ENCODE data around the gene PHKG2.

PHKG2 gene, protein sequence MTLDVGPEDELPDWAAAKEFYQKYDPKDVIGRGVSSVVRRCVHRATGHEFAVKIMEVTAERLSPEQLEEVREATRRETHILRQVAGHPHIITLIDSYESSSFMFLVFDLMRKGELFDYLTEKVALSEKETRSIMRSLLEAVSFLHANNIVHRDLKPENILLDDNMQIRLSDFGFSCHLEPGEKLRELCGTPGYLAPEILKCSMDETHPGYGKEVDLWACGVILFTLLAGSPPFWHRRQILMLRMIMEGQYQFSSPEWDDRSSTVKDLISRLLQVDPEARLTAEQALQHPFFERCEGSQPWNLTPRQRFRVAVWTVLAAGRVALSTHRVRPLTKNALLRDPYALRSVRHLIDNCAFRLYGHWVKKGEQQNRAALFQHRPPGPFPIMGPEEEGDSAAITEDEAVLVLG

DNA sequence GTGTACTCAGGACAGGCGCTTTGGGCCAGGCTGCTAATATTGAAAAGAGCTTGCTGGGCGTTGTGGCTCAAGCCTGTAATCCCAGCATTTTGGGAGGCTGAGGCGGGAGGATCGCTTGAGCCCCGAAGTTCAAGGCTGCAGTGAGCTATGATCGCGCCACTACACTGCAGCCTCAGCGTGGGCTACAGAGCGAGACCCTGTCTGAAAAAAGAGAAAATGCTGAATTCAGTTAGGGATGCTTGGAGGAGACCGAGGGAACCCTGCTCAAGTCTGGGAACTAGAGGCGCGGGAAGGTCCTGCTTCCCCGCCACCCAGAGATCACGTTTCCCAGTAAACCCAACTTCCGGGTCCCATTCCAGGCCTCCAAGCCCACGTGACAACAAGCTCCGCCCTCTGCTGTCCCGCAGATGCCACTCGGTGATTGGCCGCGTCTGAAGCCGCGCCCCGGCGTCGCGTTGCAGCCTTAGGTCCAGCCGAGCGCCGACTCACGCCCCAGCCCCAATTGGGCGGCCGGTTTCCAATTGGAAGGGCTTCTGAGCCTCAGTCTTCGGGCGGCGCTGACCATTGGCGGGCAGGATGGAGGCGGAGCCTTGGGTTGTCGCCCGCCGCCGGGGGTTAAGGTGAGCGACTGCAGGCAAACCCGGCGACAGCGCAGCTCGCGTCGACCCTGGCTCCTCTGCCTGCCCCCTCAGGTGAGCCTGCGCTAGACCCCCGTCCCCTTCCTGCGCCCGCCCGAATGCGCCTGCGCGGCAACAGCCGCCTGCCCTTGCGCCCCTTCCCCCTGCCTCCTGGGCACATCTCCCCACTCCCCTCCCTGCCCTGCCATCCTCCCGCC lies at the start of gene PHKG2:
Gene PHKG2, plus strand, starts transcription at position 627 of the 835 bp plus-strand sequence. CDS start 396 bp downstream, outside the sequence.
- Histone ChIP-seq H3K9ac (no peak within 1 kb of the TSS; the same call in 1 of the 2 replicates), H3K4me3 (IDR thresholded peaks at IDR 0.05; ENCODE audit: insufficient read depth, low read depth, low read length) (no peak within 1 kb of the TSS), H3K4me1 (ENCODE audit: low read depth, poor library complexity, severe bottlenecking) (peaks cover 14% of the 10 kb centered on the region), H3K27ac (peak within 1 kb of the TSS; percentile 48), H3K36me3 (ENCODE audit: insufficient read depth) (no peaks in the 10 kb centered on the region), H3K79me2 (ENCODE audit: insufficient read depth, low read depth) (peaks cover 15% of the 10 kb centered on the region; the same call in 1 of the 2 replicates), H3K4me2 (peak within 1 kb of the TSS; percentile 53), H4K20me1 (ENCODE audit: insufficient read depth) (no peaks in the 10 kb centered on the region), H2AFZ (ENCODE audit: low read depth) (peak within 1 kb of the TSS; percentile 82), H3K27me3 (ENCODE audit: insufficient read depth, low read depth) (no peaks in the 10 kb centered on the region)
- TF ChIP-seq, protein P1, sequence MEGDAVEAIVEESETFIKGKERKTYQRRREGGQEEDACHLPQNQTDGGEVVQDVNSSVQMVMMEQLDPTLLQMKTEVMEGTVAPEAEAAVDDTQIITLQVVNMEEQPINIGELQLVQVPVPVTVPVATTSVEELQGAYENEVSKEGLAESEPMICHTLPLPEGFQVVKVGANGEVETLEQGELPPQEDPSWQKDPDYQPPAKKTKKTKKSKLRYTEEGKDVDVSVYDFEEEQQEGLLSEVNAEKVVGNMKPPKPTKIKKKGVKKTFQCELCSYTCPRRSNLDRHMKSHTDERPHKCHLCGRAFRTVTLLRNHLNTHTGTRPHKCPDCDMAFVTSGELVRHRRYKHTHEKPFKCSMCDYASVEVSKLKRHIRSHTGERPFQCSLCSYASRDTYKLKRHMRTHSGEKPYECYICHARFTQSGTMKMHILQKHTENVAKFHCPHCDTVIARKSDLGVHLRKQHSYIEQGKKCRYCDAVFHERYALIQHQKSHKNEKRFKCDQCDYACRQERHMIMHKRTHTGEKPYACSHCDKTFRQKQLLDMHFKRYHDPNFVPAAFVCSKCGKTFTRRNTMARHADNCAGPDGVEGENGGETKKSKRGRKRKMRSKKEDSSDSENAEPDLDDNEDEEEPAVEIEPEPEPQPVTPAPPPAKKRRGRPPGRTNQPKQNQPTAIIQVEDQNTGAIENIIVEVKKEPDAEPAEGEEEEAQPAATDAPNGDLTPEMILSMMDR (conservative IDR thresholded peaks at IDR 0.05; ENCODE audit: low read depth, low read length): no peak

DNA sequence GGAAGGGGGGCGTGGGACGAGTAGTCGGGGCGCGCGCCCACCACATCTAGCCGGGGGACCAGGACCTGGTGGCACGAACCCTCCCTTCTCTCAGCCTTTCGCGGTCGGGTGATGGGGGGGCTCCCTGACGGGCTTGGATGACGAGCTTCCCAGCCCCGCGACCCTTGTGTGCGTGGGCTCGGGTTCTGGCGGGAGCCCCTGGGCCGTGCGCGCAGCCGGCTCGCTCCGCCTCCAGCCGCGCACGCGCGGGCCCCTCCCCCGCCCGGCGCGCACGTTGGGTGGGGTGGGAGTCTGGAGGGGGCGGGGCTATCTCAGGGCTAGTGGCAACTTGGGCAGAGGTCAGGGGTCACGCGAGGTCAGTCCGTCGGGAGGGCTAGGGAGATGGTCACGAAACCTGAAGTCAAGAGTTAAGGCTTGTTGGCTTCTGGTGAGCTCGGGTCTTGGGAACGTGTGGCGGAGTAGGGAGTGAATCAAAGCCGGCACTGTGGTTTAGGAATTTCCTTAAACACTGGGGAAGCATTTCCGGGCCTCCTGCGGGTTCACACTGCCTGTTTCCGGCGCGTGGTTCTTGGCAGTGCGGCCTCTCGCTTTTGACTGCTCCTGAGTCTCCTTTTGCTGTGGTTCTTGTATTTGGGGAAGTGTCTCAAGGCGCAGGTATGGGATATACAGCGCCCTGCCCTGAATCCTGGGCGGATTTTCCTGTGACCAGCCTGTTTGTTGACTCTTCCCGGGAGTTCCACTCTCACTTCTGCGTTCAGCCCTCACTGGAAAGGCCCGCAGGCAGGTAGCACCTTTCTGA lies 49.2 kb upstream of the PHKG2 start, which contains the start of gene SRCAP:
Gene SRCAP, plus strand, starts transcription at position 356 of the 799 bp plus-strand sequence. CDS start 1,654 bp downstream, outside the sequence.
- H3K4me2 ChIP-seq: peak within 1 kb of the TSS; percentile 83
- H3K36me3 ChIP-seq (ENCODE audit: insufficient read depth): peaks cover 23% of the 10 kb centered on the region; the same call in 1 of the 2 replicates
- no peak within 1 kb of the TSS for H3K4me3 ChIP-seq (IDR thresholded peaks at IDR 0.05; ENCODE audit: insufficient read depth, low read depth, low read length)
- H3K9ac ChIP-seq: peak within 1 kb of the TSS; percentile 99
- TF ChIP-seq, protein P1 (conservative IDR thresholded peaks at IDR 0.05; ENCODE audit: low read depth, low read length): no peak
- H3K4me1 ChIP-seq (ENCODE audit: low read depth, poor library complexity, severe bottlenecking): peaks cover 15% of the 10 kb centered on the region
- peak within 1 kb of the TSS; percentile 78 for H2AFZ ChIP-seq (ENCODE audit: low read depth)
- H3K79me2 ChIP-seq (ENCODE audit: insufficient read depth, low read depth): peaks cover 40% of the 10 kb centered on the region
- peak within 1 kb of the TSS; percentile 96 for H3K27ac ChIP-seq
- no peaks in the 10 kb centered on the region for H4K20me1 ChIP-seq (ENCODE audit: insufficient read depth)
- no peaks in the 10 kb centered on the region for H3K27me3 ChIP-seq (ENCODE audit: insufficient read depth, low read depth)

DNA sequence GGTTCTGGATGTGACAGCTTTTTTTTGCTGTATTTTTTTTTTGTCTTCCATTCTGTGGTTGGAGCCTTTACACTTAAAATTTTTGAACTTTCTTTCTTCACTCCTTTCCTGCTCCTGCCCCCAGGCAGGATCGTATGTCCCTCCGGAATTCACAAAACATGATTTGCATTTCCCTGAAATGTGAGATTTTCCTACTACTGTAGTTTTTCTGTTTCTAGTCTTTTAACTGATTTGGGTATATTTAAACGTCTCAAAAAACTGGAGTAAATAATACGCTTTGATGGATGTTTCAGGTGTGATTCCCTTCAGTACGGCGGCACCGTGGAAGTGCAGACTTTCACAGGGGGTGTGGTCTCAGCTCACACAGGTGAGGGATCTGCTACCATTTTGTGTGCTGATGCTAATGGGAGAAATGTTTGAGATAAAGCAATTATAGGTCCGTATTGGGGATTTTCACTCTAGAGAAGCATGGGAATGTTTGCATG lies 48.6 kb upstream of the PHKG2 start:
- peaks cover 40% of the 10 kb centered on the region for H3K79me2 ChIP-seq (ENCODE audit: insufficient read depth, low read depth)
- peak overlapping the region; percentile 99; the same call in 1 of the 2 replicates for H3K9ac ChIP-seq
- TF ChIP-seq, protein P1 (conservative IDR thresholded peaks at IDR 0.05; ENCODE audit: low read depth, low read length): no peak
- H4K20me1 ChIP-seq (ENCODE audit: insufficient read depth): no peaks in the 10 kb centered on the region
- no peaks in the 10 kb centered on the region for H3K27me3 ChIP-seq (ENCODE audit: insufficient read depth, low read depth)
- H3K27ac ChIP-seq: peak overlapping the region; percentile 96; the same call in 1 of the 2 replicates
- peaks cover 15% of the 10 kb centered on the region for H3K4me1 ChIP-seq (ENCODE audit: low read depth, poor library complexity, severe bottlenecking)
- H2AFZ ChIP-seq (ENCODE audit: low read depth): no peak overlapping the region
- H3K4me2 ChIP-seq: peak overlapping the region; percentile 83
- no peak overlapping the region for H3K4me3 ChIP-seq (IDR thresholded peaks at IDR 0.05; ENCODE audit: insufficient read depth, low read depth, low read length)
- peaks cover 28% of the 10 kb centered on the region; the same call in 1 of the 2 replicates for H3K36me3 ChIP-seq (ENCODE audit: insufficient read depth)

DNA sequence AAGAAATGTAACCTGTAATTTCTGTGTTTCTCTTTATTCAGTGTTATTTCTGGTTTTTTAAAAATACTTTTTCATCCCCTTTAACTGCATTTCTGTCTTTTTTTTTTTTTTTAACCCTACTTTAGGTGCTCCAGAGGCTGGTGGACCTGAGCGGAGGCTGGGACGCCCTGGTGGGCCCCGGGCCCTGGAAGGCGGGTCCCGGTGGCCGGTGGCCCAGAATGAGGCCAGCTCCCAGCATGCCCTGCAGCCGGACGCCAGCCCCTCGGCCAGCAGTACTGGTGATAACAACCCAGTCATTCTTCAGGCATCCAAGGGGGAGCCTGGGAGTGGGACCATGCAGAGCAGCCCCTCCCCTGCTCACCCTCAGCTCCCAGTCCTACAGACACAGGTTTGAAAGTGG lies 47.7 kb upstream of the PHKG2 start:
- Histone ChIP-seq H3K27me3 (ENCODE audit: insufficient read depth, low read depth) (no peaks in the 10 kb centered on the region), H3K4me2 (peak overlapping the region; percentile 83), H3K36me3 (ENCODE audit: insufficient read depth) (peaks cover 34% of the 10 kb centered on the region; the same call in 1 of the 2 replicates), H3K4me3 (IDR thresholded peaks at IDR 0.05; ENCODE audit: insufficient read depth, low read depth, low read length) (no peak overlapping the region), H3K79me2 (ENCODE audit: insufficient read depth, low read depth) (peaks cover 40% of the 10 kb centered on the region), H3K4me1 (ENCODE audit: low read depth, poor library complexity, severe bottlenecking) (peaks cover 15% of the 10 kb centered on the region), H3K9ac (no peak overlapping the region), H2AFZ (ENCODE audit: low read depth) (no peak overlapping the region), H3K27ac (no peak overlapping the region), H4K20me1 (ENCODE audit: insufficient read depth) (no peaks in the 10 kb centered on the region)
- TF ChIP-seq, protein P1 (conservative IDR thresholded peaks at IDR 0.05; ENCODE audit: low read depth, low read length): no peak

All from KMS-11 (cell line).